Measurements from ENCODE around the gene NPTN.
"Not testable (repeated sequence)": the region's sequence is repeated elsewhere in the genome, so short reads cannot be mapped to it uniquely, and the experiment has no call there.

The NPTN gene

DNA sequence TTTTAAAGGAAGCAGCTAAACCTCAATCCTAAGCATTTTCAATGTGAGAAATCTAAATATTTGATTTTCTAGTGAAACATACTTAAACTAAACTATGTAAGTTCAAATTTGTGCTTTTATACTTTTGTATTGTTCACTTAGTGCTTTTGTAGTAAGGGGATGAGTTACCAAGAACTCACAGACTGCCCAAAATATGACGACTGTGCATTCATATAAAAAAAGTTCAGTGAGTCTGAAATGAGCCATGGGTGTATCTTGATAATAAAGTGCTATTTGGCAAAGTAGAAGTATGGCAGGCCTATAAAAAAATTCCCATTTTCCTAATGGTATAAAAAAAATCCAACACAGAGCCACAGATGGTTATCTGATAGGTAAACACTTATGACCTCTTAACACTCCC, 66.2 kb downstream of the NPTN start:
- no peak for TF ChIP-seq CTCF (IDR thresholded peaks at IDR 0.05; ENCODE audit: low read depth, low read length, missing control alignments)
- Histone ChIP-seq H3K4me3 (ENCODE audit: low read depth, low read length) (no peak overlapping the region), H3K36me3 (replicated peaks) (peaks cover 36% of the 10 kb centered on the region), H3K27ac (no peak overlapping the region), H3K27me3 (replicated peaks) (no peaks in the 10 kb centered on the region)
- in situ Hi-C loops (cut with HindIII; ENCODE audit: low pct_ligation_motif_present, low sequenced_read_pairs): no loop called here
- no peak for DNase-seq

DNA sequence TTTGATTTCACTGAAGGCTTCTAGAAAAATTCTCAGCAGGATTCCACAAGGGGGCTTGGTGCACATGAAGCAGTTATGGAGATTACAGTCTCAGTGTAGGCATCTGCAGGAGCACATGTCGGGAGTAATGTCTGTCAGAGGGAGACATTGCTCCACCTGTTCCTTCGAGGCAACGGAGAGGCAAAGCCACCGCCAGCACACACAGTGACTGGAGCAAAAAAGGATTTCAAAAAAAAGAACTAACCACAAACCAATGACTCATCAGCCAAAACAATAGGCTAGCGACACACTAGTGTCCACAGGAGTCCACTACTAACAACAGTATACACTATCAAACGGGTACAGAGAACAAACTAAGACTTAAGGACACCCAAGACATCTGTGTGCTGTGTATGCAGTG, 68.9 kb downstream of the NPTN start:
- H3K27ac ChIP-seq: no peak overlapping the region
- peak; percentile 66 for DNase-seq
- peaks cover 38% of the 10 kb centered on the region for H3K36me3 ChIP-seq (replicated peaks)
- H3K27me3 ChIP-seq (replicated peaks): no peaks in the 10 kb centered on the region
- peak; percentile 36 for TF ChIP-seq CTCF (IDR thresholded peaks at IDR 0.05; ENCODE audit: low read depth, low read length, missing control alignments)
- H3K4me3 ChIP-seq (ENCODE audit: low read depth, low read length): no peak overlapping the region
- in situ Hi-C loops (cut with HindIII; ENCODE audit: low pct_ligation_motif_present, low sequenced_read_pairs): no loop called here

DNA sequence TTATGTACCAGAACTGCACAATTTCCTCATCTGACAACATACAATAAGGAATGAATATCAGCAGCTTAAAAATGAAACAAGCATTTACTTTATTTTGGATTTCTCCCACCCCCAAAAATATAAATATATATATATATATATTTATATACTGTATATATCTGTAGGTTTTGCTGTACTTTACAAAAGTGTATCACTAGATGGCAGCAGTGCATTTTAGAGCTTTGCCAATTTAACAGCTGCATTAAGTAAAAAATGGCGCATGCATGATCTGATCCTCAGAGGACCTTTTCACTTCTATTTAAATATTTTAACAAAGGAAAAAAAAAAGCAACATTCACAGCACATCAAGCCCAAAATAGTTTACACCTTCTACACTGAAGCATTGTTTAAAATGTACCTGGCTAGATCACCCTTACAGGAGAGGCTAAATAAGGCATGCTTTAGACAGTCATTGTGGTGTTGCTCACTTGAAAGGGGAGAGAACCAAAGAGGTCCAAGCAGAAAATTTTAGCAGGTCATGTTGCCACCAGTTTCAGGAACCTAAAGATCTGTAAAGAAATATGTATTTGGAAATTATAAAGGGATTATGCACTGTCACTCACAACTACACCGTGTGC, 72.6 kb downstream of the NPTN start:
- DNase-seq: peak; percentile 70
- in situ Hi-C loops (cut with HindIII; ENCODE audit: low pct_ligation_motif_present, low sequenced_read_pairs): no loop called here
- H3K36me3 ChIP-seq (replicated peaks): peaks cover 41% of the 10 kb centered on the region

DNA sequence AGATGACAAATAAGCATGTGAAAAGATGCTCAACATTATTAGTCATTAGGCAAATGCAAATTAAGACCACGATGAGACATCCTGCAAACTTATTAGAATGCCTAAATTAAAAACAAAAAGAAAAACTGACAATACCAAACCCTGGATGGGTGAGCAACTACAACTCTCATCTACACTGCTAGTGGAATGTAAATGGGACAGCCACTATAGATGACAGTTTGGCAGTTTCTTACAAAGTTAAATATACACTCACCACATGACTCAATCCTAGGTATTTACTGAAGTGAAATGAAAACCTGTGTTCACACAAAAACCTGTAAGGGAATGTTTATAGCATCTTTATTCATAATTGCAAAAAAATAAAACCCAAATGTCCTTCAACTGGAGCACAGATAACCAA, 74.7 kb downstream of the NPTN start:
- Histone ChIP-seq H3K36me3 (replicated peaks) (peaks cover 39% of the 10 kb centered on the region), H3K4me3 (ENCODE audit: low read depth, low read length) (no peak overlapping the region), H3K27ac (no peak overlapping the region), H3K27me3 (replicated peaks) (no peaks in the 10 kb centered on the region)
- in situ Hi-C loops (cut with HindIII; ENCODE audit: low pct_ligation_motif_present, low sequenced_read_pairs): no loop called here
- DNase-seq: no peak
- TF ChIP-seq CTCF (IDR thresholded peaks at IDR 0.05; ENCODE audit: low read depth, low read length, missing control alignments): no peak

More for the DNA sequence above, 72.6 kb downstream of the NPTN start:
- H3K27ac ChIP-seq: no peak overlapping the region
- H3K27me3 ChIP-seq (replicated peaks): no peaks in the 10 kb centered on the region
- H3K4me3 ChIP-seq (ENCODE audit: low read depth, low read length): no peak overlapping the region
- peak; percentile 46 for TF ChIP-seq CTCF (IDR thresholded peaks at IDR 0.05; ENCODE audit: low read depth, low read length, missing control alignments)

DNA sequence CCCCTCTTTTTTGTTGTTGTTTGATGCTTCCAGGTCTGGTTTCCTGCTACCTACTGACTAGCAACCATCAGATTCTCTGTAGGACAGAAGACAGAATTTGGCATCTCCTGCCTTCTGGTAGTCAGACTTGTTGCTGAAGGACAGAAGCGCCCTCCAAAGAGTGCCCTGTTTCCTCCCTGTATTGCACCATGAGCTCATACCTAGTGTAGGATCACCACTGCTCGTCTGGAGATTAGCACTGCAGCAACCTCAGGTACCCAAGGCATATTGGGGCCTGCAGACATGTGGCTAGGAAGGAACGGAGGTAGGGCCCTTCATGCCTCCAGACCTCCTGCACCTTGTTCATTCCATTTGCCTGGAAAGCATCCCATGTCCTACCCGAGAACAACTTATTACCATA, 78.1 kb downstream of the NPTN start:
- DNase-seq: no peak
- Histone ChIP-seq H3K36me3 (replicated peaks) (peaks cover 17% of the 10 kb centered on the region), H3K27ac (no peak overlapping the region), H3K27me3 (replicated peaks) (no peaks in the 10 kb centered on the region), H3K4me3 (ENCODE audit: low read depth, low read length) (no peak overlapping the region)
- no peak for TF ChIP-seq CTCF (IDR thresholded peaks at IDR 0.05; ENCODE audit: low read depth, low read length, missing control alignments)
- in situ Hi-C loops (cut with HindIII; ENCODE audit: low pct_ligation_motif_present, low sequenced_read_pairs): no loop called here

GRCh38 chr15:73550190-73550589, 83.0 kb downstream of the NPTN start:
- no peak overlapping the region for H3K27ac ChIP-seq
- DNase-seq: no peak
- no peaks in the 10 kb centered on the region for H3K27me3 ChIP-seq (replicated peaks)
- in situ Hi-C loops (cut with HindIII; ENCODE audit: low pct_ligation_motif_present, low sequenced_read_pairs): no loop called here
- H3K4me3 ChIP-seq (ENCODE audit: low read depth, low read length): no peak overlapping the region
- TF ChIP-seq CTCF (IDR thresholded peaks at IDR 0.05; ENCODE audit: low read depth, low read length, missing control alignments): no peak
- H3K36me3 ChIP-seq (replicated peaks): no peaks in the 10 kb centered on the region

DNA sequence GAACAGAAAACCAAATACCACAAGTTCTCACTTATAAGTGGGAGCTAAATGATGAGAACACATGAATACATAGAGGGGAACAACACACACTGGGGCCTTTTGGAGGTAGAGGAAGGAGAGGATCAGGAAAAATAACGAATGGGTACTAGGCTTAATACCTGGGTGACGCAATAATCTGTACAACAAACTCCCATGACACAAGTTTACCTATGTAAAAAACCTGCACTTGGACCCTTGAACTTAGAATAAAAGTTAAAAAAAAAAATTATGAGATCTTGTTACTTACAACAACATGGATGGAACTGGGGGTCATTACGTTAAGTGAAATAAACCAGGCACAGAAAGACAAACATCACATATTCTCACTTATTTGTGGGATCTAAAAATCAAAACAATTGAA, 84.3 kb downstream of the NPTN start:
- in situ Hi-C loops (cut with HindIII; ENCODE audit: low pct_ligation_motif_present, low sequenced_read_pairs); H3K27me3 ChIP-seq (replicated peaks); H3K27ac ChIP-seq; H3K4me3 ChIP-seq (ENCODE audit: low read depth, low read length); H3K36me3 ChIP-seq (replicated peaks); DNase-seq: not testable (repeated sequence)

All from brain microvascular endothelial cell (primary cell).